Stomach (tissue), 4 donors: ENCODE measurements around the gene PTP4A1.

Experiments used
- POLR2AphosphoS5 ChIP-seq, 3 donors: sonication (generic); formaldehyde crosslinking; IDR thresholded peaks; one replicate each; pipeline ENCODE4 v1.6.1; 2016; ENCODE audit warnings: antibody characterized with exemption in 3 of 3
- TF ChIP-seq, protein P1 (sequence below), 7 experiments: fragments of 450-650 bp in 4 of 7; fragments of 200-600 bp in 3 of 7; sonication (generic) in 3 of 7; IDR thresholded peaks; one replicate each; pipeline ENCODE4 v1.5.1; 2016 to 2019; ENCODE audit warnings: antibody characterized with exemption in 7 of 7, control low read depth in 2 of 7, mild to moderate bottlenecking in 1 of 7

DNA sequence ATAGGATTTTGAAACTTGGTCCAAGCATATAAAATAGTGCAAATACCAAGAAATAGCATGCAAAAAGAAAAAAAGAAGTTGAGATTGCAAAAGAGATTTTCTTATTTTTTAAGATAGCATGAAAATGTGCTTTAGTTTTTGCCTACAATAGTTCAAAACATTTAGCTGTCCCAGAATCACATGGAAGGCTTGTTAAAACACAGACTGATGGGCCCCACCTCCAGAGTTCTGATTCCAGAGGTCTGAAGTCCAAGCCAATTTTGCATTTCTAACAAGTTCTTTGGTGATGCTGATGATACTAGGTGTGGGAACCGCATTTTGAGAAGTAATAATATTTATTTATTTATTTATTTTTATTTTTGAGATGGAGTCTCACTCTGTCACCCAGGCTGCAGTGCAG lies 33.7 kb upstream of the PTP4A1 start:
- TF ChIP-seq POLR2AphosphoS5 (IDR thresholded peaks at IDR 0.05): no peak
- TF ChIP-seq, protein P1, sequence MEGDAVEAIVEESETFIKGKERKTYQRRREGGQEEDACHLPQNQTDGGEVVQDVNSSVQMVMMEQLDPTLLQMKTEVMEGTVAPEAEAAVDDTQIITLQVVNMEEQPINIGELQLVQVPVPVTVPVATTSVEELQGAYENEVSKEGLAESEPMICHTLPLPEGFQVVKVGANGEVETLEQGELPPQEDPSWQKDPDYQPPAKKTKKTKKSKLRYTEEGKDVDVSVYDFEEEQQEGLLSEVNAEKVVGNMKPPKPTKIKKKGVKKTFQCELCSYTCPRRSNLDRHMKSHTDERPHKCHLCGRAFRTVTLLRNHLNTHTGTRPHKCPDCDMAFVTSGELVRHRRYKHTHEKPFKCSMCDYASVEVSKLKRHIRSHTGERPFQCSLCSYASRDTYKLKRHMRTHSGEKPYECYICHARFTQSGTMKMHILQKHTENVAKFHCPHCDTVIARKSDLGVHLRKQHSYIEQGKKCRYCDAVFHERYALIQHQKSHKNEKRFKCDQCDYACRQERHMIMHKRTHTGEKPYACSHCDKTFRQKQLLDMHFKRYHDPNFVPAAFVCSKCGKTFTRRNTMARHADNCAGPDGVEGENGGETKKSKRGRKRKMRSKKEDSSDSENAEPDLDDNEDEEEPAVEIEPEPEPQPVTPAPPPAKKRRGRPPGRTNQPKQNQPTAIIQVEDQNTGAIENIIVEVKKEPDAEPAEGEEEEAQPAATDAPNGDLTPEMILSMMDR (IDR thresholded peaks at IDR 0.05): no peak
